Lung (tissue), 12 donors: ENCODE data around the gene HLF. TPM values are rescaled to one million over a fixed set of nuclear protein-coding genes. Genes with fewer than 3 reads are reported as not detected.

Experiments
- ATAC-seq: fragments of 200-7000 bp; cut with Tn5 transposase; one replicate; pipeline ENCODE4 v1.9.1; 2020; ENCODE audit warnings: moderate number of reproducible peaks; ENCODE audit not compliant: insufficient read depth, low FRiP score
- DNase-seq, 3 donors: peaks; one replicate each; pipeline ENCODE4 v3.0.0-alpha.2; 2013 to 2017
- H3K27ac ChIP-seq, 2 donors: one replicate each; pipeline ENCODE4 v1.5.1; 2013; ENCODE audit warnings: mild to moderate bottlenecking in 2 of 2, moderate library complexity in 2 of 2, control low read depth in 1 of 2, inconsistent platforms in 1 of 2, low read depth in 1 of 2, low read length in 1 of 2
- H3K27me3 ChIP-seq, 3 donors: one replicate each; pipeline ENCODE4 v1.5.1; 2013; ENCODE audit warnings: low read length in 2 of 3; ENCODE audit not compliant: control insufficient read depth in 3 of 3, insufficient read depth in 3 of 3
- H3K36me3 ChIP-seq, 4 donors: one replicate each; pipeline ENCODE4 v1.5.1; 2013; ENCODE audit warnings: low read length in 4 of 4, mild to moderate bottlenecking in 1 of 4, moderate library complexity in 1 of 4; ENCODE audit not compliant: control insufficient read depth in 4 of 4, insufficient read depth in 4 of 4
- H3K4me1 ChIP-seq, 5 donors: one replicate each; pipeline ENCODE4 v1.5.1; 2013; ENCODE audit warnings: low read length in 5 of 5, mild to moderate bottlenecking in 2 of 5, moderate library complexity in 1 of 5; ENCODE audit not compliant: control insufficient read depth in 5 of 5, insufficient read depth in 5 of 5
- H3K4me3 ChIP-seq: one replicate; pipeline ENCODE4 v1.5.1; 2013; ENCODE audit warnings: mild to moderate bottlenecking, control low read depth, moderate library complexity
- H3K9ac ChIP-seq, 2 donors: one replicate each; pipeline ENCODE4 v1.5.1; 2013; ENCODE audit warnings: low read length in 2 of 2, control low read depth in 1 of 2; ENCODE audit not compliant: insufficient read depth in 1 of 2
- H3K9me3 ChIP-seq, 4 donors: one replicate each; pipeline ENCODE4 v1.5.1; 2013; ENCODE audit warnings: low read length in 3 of 4, mild to moderate bottlenecking in 1 of 4, moderate library complexity in 1 of 4; ENCODE audit not compliant: control insufficient read depth in 4 of 4, insufficient read depth in 3 of 4
- WGBS, 2 donors: extraction: QIAGEN DNeasy Blood & Tissue Kit; methylation state at CpG; one replicate each; pipeline ENCODE4 v1.1.7; 2013; 5-methylcytosine and 5-hydroxymethylcytosine counted together
- polyA plus RNA-seq, 2 donors: library from polyadenylated mRNA; stranded (reverse); fragments of 200-250 nt; gene quantifications; one replicate each; pipeline ENCODE4 v1.2.1, GENCODE V29; 2013
- total RNA-seq, 2 donors: library from RNA; depleted of rRNA in 1 of 2; stranded (reverse); fragments of >200 nt in 1 of 2; gene quantifications; one replicate each; pipeline ENCODE4 v1.2.1, GENCODE V29; 2014 to 2021
- TF ChIP-seq, protein P1 (sequence below): IDR thresholded peaks from 2 replicates; pipeline ENCODE4 v1.5.1; 2012; ENCODE audit warnings: mild to moderate bottlenecking; ENCODE audit errors: control extremely low read depth, extremely low read depth
- donor health status: control.
- donor health status: control.
- donor health status: Bipolar disorder and iron deficiency.
- donor health status: healthy.
- donor health status: DM: yes; HTN: yes; CAD: no.

The HLF gene
- total and polyA plus RNA-seq, 4 donors = 3.2 to 21.3 (median 7.9) TPM

DNA sequence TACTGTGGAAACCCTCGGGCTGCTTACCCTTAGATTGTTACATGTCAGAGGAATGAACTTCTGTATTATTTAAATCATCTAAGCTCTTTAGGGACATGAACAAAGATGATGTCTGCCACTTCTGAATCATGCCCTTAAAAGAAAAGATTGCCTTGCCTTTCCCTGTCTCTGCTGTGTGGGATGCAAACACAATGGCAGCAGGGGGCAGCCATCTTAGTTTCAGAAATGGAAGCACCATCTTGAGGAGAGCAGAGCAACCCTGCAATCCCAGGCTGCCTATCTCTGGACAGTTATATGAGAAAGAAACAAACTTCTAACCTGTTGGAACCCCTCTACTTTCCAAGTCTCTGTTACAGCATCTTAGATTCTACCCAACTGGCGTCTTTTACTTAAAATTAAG is 16.7 kb upstream of the HLF start:
- no peak overlapping the region for H3K27ac ChIP-seq
- 85 to 90% methylated on average over 2 of the region's 2 CpGs for WGBS, 2 donors
- H3K4me1 ChIP-seq = no peaks in the 10 kb centered on the region
- TF ChIP-seq, protein P1, sequence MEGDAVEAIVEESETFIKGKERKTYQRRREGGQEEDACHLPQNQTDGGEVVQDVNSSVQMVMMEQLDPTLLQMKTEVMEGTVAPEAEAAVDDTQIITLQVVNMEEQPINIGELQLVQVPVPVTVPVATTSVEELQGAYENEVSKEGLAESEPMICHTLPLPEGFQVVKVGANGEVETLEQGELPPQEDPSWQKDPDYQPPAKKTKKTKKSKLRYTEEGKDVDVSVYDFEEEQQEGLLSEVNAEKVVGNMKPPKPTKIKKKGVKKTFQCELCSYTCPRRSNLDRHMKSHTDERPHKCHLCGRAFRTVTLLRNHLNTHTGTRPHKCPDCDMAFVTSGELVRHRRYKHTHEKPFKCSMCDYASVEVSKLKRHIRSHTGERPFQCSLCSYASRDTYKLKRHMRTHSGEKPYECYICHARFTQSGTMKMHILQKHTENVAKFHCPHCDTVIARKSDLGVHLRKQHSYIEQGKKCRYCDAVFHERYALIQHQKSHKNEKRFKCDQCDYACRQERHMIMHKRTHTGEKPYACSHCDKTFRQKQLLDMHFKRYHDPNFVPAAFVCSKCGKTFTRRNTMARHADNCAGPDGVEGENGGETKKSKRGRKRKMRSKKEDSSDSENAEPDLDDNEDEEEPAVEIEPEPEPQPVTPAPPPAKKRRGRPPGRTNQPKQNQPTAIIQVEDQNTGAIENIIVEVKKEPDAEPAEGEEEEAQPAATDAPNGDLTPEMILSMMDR = no peak
- no peak overlapping the region for H3K4me3 ChIP-seq
- ATAC-seq = no peak
- H3K9me3 ChIP-seq = peaks cover 0 to 6% (median 0%) of the 10 kb centered on the region in 4 donors
- no peak for DNase-seq
- no peak overlapping the region for H3K9ac ChIP-seq
- H3K27me3 ChIP-seq = peaks cover 0 to 5% (median 2%) of the 10 kb centered on the region in 3 donors
- H3K36me3 ChIP-seq = no peaks in the 10 kb centered on the region

- Histone ChIP-seq H3K36me3 (no peaks in the 10 kb centered on the region), H3K27me3 (peaks cover 0 to 2% (median 2%) of the 10 kb centered on the region in 3 donors), H3K4me3 (no peak overlapping the region), H3K27ac (no peak overlapping the region), H3K9ac (no peak overlapping the region), H3K9me3 (peaks cover 0 to 6% (median 0%) of the 10 kb centered on the region in 4 donors), H3K4me1 (no peaks in the 10 kb centered on the region)
- DNase-seq = no peak
- 87 to 89% methylated on average over 7 of the region's 7 CpGs for WGBS, 2 donors
- no peak for ATAC-seq
- TF ChIP-seq, protein P1 = no peak
Observed at GRCh38 chr17:55249861-55250260, 14.9 kb upstream of the HLF start.

GRCh38 chr17:55254375-55254774 is 10.4 kb upstream of the HLF start:
- 77 to 86% methylated on average over 6 of the region's 6 CpGs for WGBS, 2 donors

More at GRCh38 chr17:55254375-55254774, 10.4 kb upstream of the HLF start:
- TF ChIP-seq, protein P1 = no peak
- Histone ChIP-seq H3K4me1 (no peaks in the 10 kb centered on the region), H3K4me3 (no peak overlapping the region), H3K9ac (no peak overlapping the region), H3K27me3 (peaks cover 0 to 3% (median 0%) of the 10 kb centered on the region in 3 donors), H3K27ac (no peak overlapping the region), H3K36me3 (no peaks in the 10 kb centered on the region), H3K9me3 (no peaks in the 10 kb centered on the region)
- ATAC-seq (no peak), DNase-seq (no peak)
